B cell (primary cell): ENCODE results near the gene IDI2. TPM values are rescaled to one million over a fixed set of nuclear protein-coding genes. Genes with fewer than 3 reads are reported as not detected.

Experiments
- ATAC-seq: fragments of 200-7000 bp; cut with Tn5 transposase; one replicate; pipeline ENCODE4 v1.10.0; 2021; ENCODE audit warnings: low read depth, mild to moderate bottlenecking, moderate number of reproducible peaks, moderate library complexity
- CTCF ChIA-PET: fragments of 350-600 bp; sonication (Branson Sonifier 250); formaldehyde crosslinking; loops from one replicate; lab custom pipeline; 2021; ENCODE audit warnings: antibody characterized with exemption, inconsistent platforms; lab: Charles Lee
- POLR2A ChIA-PET: fragments of 350-600 bp; sonication (Branson Sonifier 250); formaldehyde crosslinking; loops from one replicate; lab custom pipeline; 2021; ENCODE audit warnings: antibody characterized with exemption; lab: Charles Lee
- DNase-seq: peaks from one replicate; pipeline ENCODE4 v3.0.0; 2013
- H2AFZ ChIP-seq: 2 replicates; pipeline ENCODE4 v1.6.1; 2012; ENCODE audit warnings: mild to moderate bottlenecking, low read depth, low read length; ENCODE audit not compliant: insufficient read depth, poor library complexity, severe bottlenecking
- H3K27ac ChIP-seq, 2 donors: 1 replicate in 1 of 2; 2 replicates in 1 of 2; pipeline ENCODE4 v1.5.1; 2012 to 2013; ENCODE audit warnings: low read length in 2 of 2, mild to moderate bottlenecking in 2 of 2, moderate library complexity in 1 of 2
- H3K27me3 ChIP-seq, 4 experiments: fragments of 200-600 bp in 1 of 4; sonication (generic) in 1 of 4; replicated peaks in 1 of 4; 1 replicate in 2 of 4; 2 replicates in 2 of 4; pipeline versions ENCODE4 v1.6.1 to v1.7.0; 2013 to 2016; ENCODE audit warnings: low read length in 3 of 4, mild to moderate bottlenecking in 2 of 4, mixed read lengths in 1 of 4, moderate library complexity in 1 of 4; ENCODE audit not compliant: insufficient read depth in 4 of 4, control insufficient read depth in 3 of 4; ENCODE audit errors: control extremely low read depth in 1 of 4
- H3K36me3 ChIP-seq, 2 experiments: replicated peaks in 1 of 2; 1 replicate in 1 of 2; 2 replicates in 1 of 2; pipeline versions ENCODE4 v1.6.1 to v1.7.1; 2013; ENCODE audit warnings: low read length in 1 of 2; ENCODE audit not compliant: insufficient read depth in 2 of 2, control insufficient read depth in 1 of 2; ENCODE audit errors: control extremely low read depth in 1 of 2, extremely low read depth in 1 of 2
- H3K4me1 ChIP-seq, 2 donors: fragments of 200-600 bp in 1 of 2; sonication (generic) in 1 of 2; 1 replicate in 1 of 2; 2 replicates in 1 of 2; pipeline versions ENCODE4 v1.5.1 to v1.6.1; 2013 to 2017; ENCODE audit warnings: low read length in 2 of 2; ENCODE audit not compliant: control insufficient read depth in 2 of 2, insufficient read depth in 2 of 2
- H3K4me2 ChIP-seq: replicated peaks from 2 replicates; pipeline ENCODE3; 2012; ENCODE audit warnings: mild to moderate bottlenecking, low read depth, low read length; ENCODE audit not compliant: poor library complexity, severe bottlenecking
- H3K4me3 ChIP-seq, 5 experiments: fragments of 200-600 bp in 1 of 5; sonication (generic) in 1 of 5; 1 replicate in 3 of 5; 2 replicates in 2 of 5; pipeline versions ENCODE4 v1.5.1 to v1.7.0; 2011 to 2016; ENCODE audit warnings: low read length in 4 of 5, mild to moderate bottlenecking in 4 of 5, low read depth in 2 of 5, control low read depth in 1 of 5, moderate library complexity in 1 of 5; ENCODE audit not compliant: insufficient read depth in 1 of 5; ENCODE audit errors: control extremely low read depth in 1 of 5, extremely low read depth in 1 of 5
- H3K79me2 ChIP-seq: fragments of 200-600 bp; sonication (generic); one replicate; pipeline ENCODE4 v1.6.0; 2016; ENCODE audit warnings: low read length; ENCODE audit not compliant: control insufficient read depth, insufficient read depth
- H3K9ac ChIP-seq: fragments of 200-600 bp; sonication (generic); 2 replicates; pipeline ENCODE4 v1.6.1; 2017; ENCODE audit warnings: mild to moderate bottlenecking, low read length, moderate library complexity
- H3K9me3 ChIP-seq, 3 donors: one replicate each; pipeline versions ENCODE4 v1.6.1 to v1.7.1; 2013; ENCODE audit warnings: low read length in 2 of 3; ENCODE audit not compliant: control insufficient read depth in 2 of 3, insufficient read depth in 1 of 3; ENCODE audit errors: control extremely low read depth in 1 of 3
- H4K20me1 ChIP-seq: 2 replicates; pipeline ENCODE4 v1.6.0; 2012; ENCODE audit warnings: mild to moderate bottlenecking, low read length; ENCODE audit not compliant: insufficient read depth, control insufficient read depth, poor library complexity, severe bottlenecking
- H3K27ac Mint-ChIP-seq: one replicate; pipeline ENCODE4 v1.8.0; 2021; ENCODE audit warnings: mixed read lengths
- H3K27me3 Mint-ChIP-seq: one replicate; pipeline ENCODE4 v1.8.0; 2021; ENCODE audit warnings: mixed read lengths
- H3K4me1 Mint-ChIP-seq: one replicate; pipeline ENCODE4 v1.8.0; 2021; ENCODE audit warnings: mixed read lengths
- H3K4me3 Mint-ChIP-seq: one replicate; pipeline ENCODE4 v1.8.0; 2021; ENCODE audit warnings: mixed read lengths
- H3K9me3 Mint-ChIP-seq: one replicate; pipeline ENCODE4 v1.8.0; 2022; ENCODE audit warnings: mixed read lengths; ENCODE audit not compliant: insufficient read depth
- EZH2 ChIP-seq: IDR thresholded peaks from 2 replicates; pipeline ENCODE4 v1.6.1; 2012; ENCODE audit warnings: borderline replicate concordance, low read depth, mild to moderate bottlenecking, moderate library complexity, low read length; ENCODE audit not compliant: insufficient read depth, poor library complexity, severe bottlenecking
- WGBS: methylation state at CpG from one replicate; pipeline ENCODE4 v1.1.5; 2013; ENCODE audit warnings: missing lambda C conversion rate; ENCODE audit not compliant: insufficient coverage; 5-methylcytosine and 5-hydroxymethylcytosine counted together
- intact Hi-C: fragments of 100-400 bp; cut with micrococcal nuclease; formaldehyde crosslinking; loops from one replicate; pipeline ENCODE4 v1.10.0; 2022
- polyA plus RNA-seq: library from polyadenylated mRNA; depleted of rRNA; stranded (reverse); fragments of >200 nt; gene quantifications from 2 replicates; pipeline ENCODE4 v1.2.3, GENCODE V29; 2012
- total RNA-seq, 2 donors: library from RNA; stranded (reverse); fragments of 120-200 nt in 1 of 2; gene quantifications; 1 replicate in 1 of 2; 2 replicates in 1 of 2; pipeline versions ENCODE4 v1.2.3 to v1.2.4, GENCODE V29; 2013 to 2022
- TF ChIP-seq, protein P1 (sequence below): fragments of 200-600 bp; IDR thresholded peaks from one replicate; pipeline ENCODE4 v1.8.0; 2022; ENCODE audit warnings: antibody characterized with exemption, mild to moderate bottlenecking

Gene IDI2
- total and polyA plus RNA-seq, 2 donors (not counting 1 experiment from before 2014, with no cell fraction given): not detected

DNA sequence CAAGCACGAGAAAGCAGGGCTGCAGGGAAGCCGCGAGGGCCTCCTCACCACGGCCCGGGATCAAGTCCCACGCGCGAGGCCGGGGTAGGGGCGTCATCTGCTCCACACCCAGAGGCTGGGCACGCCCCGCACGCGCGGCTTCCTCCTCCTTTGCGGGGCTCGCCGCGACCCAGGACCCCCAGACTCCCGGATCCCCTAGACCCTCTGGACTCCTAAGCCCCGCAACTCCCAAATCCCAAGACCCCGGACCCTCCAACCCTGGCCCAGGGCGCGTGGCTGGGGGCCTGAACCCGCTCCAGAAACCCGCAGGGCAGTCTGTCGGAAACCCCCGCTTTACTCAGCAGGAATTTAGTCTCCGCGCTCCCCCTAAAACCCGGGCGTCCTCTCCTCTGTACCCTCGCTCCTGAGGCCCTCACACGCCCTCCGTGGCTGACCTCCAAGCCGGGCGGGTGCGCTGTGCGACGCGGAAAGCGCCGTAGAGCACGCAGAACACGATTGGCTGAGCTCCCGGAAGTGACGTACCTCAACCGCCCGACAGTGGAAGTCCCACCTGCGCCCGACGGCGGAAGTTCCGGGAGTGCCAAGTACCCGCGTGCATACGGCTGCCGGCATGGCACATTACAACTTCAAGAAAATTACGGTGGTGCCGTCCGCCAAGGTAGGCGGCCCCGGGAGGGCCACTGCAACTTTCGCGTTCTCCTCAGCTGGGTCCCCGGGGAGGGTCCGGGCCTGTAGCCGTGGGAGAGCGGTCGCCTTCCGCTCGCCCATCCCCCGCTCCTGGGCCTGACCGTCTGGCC lies 37.6 kb downstream of the IDI2 start, which contains the start of gene GTPBP4:
Gene GTPBP4, plus strand, starts transcription at position 565 of the 797 bp plus-strand sequence. Its CDS starts 46 bp downstream, at position 611.
- Mint-ChIP-seq H3K27me3 (no peaks in the 10 kb centered on the region), H3K9me3 (no peaks in the 10 kb centered on the region), H3K27ac (peak within 1 kb of the TSS; percentile 99), H3K4me1 (peaks cover 42% of the 10 kb centered on the region), H3K4me3 (peak within 1 kb of the TSS; percentile 99)
- H3K79me2 ChIP-seq: peaks cover 50% of the 10 kb centered on the region
- CTCF ChIA-PET: interaction anchor here (1.4 kb wide), 1 partner anchor 57 kb away, joined by 4 read pairs; the partner anchor contains the start of gene LARP4B
- H3K4me1 ChIP-seq: peaks cover 23 to 34% of the 10 kb centered on the region in 2 donors
- no peaks in the 10 kb centered on the region for H3K9me3 ChIP-seq
- H3K4me2 ChIP-seq: peak within 1 kb of the TSS; percentile 98
- DNase-seq (peak; percentile 97), ATAC-seq (peak; percentile 97)
- peaks cover 31% of the 10 kb centered on the region for H4K20me1 ChIP-seq
- peak within 1 kb of the TSS; percentile 96 for H2AFZ ChIP-seq
- no peaks in the 10 kb centered on the region for H3K27me3 ChIP-seq
- peak within 1 kb of the TSS; percentile 88 for H3K9ac ChIP-seq
- H3K4me3 ChIP-seq: peak within 1 kb of the TSS; percentile 83 to 99 (median 94)
- TF ChIP-seq, protein P1, sequence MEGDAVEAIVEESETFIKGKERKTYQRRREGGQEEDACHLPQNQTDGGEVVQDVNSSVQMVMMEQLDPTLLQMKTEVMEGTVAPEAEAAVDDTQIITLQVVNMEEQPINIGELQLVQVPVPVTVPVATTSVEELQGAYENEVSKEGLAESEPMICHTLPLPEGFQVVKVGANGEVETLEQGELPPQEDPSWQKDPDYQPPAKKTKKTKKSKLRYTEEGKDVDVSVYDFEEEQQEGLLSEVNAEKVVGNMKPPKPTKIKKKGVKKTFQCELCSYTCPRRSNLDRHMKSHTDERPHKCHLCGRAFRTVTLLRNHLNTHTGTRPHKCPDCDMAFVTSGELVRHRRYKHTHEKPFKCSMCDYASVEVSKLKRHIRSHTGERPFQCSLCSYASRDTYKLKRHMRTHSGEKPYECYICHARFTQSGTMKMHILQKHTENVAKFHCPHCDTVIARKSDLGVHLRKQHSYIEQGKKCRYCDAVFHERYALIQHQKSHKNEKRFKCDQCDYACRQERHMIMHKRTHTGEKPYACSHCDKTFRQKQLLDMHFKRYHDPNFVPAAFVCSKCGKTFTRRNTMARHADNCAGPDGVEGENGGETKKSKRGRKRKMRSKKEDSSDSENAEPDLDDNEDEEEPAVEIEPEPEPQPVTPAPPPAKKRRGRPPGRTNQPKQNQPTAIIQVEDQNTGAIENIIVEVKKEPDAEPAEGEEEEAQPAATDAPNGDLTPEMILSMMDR: peak; percentile 34
- TF ChIP-seq EZH2: no peak
- peaks cover 0 to 12% of the 10 kb centered on the region in 2 experiments for H3K36me3 ChIP-seq
- intact Hi-C loops: loop anchor here (1.0 to 5.0 kb wide), 5 partner anchors 57 to 851 kb away; partner anchors contain the start of genes IDI1, LARP4B, WDR37 and ZMYND11
- under 1% methylated on average over 74 of the region's 74 CpGs for WGBS
- POLR2A ChIA-PET: interaction anchor here (0.6 to 2.2 kb wide), 5 partner anchors 56 to 440 kb away, joined by 4 to 14 read pairs (median 5); partner anchors contain the start of genes IDI1 and LARP4B
- H3K27ac ChIP-seq: peak within 1 kb of the TSS; percentile 81 to 84
